ENCODE data around the gene SORCS2.

The SORCS2 gene

DNA sequence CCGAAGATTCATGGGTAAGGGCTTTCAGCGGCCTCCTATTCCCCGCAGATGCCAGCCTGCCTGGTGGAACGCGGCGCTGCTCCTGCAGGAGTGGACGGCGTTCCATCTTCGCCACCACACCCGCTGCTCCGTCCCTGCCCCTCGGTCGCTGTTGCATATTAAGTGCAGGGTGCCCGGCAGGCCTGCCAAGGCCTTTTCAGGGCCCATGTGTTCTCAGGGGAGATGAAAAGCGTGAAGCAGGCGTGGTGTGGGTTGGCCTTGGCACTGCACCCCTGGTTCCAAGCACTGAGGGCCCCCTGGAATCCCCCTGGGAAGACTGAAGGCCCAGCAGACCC is 52.0 kb downstream of the SORCS2 start:
- no peak for DNase-seq (ENCODE audit: low read depth in 2 of 2)

- no peak for DNase-seq (ENCODE audit: low read depth in 2 of 2)
Observed at GRCh38 chr4:7244751-7245320, 52.5 kb downstream of the SORCS2 start.

DNA sequence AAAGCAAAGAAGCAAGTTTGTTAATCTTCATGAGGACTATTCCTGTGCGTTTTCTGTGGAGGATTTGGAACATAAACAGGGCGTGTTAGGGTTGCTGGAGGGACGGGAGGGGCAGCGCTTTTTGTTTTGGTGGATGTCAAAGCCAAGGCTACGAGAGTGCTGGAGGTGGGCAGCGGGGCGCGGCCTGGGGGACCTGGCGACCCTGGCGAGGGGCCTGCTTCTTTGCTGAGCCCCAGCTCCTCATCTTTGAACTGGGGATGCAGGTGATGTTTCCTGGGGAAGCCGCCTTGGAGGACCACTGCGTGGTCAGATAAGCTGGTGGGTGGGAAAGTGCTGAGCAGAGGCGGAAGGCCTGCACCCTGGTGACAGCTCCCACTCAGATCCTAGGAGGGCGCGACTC is 55.2 kb downstream of the SORCS2 start:
- no peak for DNase-seq (ENCODE audit: low read depth in 2 of 2)

DNA sequence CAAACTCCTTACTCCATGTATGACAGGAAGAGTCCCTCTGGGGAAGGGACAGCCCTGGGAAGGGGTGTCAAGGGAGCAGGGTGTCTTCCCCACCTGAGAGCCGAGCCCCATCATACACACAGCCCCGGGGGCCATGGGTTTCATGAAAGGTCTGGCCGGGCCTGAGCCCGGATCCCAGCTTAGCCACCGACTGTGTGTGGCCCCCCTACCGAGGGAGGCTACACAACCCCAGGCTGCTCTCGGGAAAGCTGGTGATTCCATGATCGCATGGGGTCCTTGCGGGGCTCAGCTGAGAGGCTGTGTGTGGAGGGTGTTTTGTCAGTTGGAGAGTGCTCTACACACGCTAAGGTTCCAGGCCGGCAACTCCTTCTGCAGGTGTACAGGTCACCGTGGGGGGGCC is 55.6 kb downstream of the SORCS2 start:
- no peak for DNase-seq (ENCODE audit: low read depth in 2 of 2)

DNA sequence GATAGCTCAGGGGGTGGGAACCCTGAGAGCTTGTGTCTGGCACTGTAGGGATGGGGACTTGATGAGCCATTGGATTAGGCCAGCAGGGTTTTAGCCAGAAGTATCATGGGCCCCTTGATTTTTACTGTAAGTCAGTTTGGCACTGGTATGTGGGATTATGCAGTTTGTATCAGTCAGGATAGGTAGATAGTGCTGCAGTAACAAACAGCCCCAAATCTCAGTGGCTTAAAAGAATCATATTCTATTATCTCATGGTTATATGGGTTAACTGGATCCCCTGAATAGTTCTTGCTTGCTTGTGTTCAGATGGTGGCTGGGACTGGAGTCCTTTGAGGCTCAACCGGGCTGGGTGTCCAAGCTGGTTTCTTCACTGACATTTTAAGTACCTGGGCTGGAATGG is 56.5 kb downstream of the SORCS2 start:
- DNase-seq (ENCODE audit: low read depth in 2 of 2): no peak

- DNase-seq (ENCODE audit: low read depth in 2 of 2): no peak
Observed at GRCh38 chr4:7251321-7251720, 59.0 kb downstream of the SORCS2 start.

DNA sequence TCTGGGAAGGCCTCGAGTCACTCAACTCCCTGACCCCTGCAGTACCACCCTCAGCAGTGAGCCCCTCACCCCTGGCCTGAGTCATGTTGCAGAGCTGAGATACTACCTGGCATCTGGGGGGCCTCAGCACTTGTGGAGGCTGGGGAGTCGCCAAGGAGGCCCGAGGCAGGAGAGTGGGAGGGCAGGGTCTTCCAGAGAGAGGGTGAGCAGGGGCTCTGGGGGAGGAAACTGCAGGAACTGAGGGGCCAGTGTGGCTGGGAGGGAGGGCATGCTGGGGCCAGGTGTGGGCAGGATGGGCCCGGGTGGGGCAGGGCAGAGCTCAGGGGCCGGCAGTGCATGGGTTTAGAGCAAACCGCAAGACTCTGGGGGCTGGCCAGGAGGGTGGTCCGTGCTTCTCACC is 59.7 kb downstream of the SORCS2 start:
- no peak for DNase-seq (ENCODE audit: low read depth in 2 of 2)

GRCh38 chr4:7252510-7253340 is 60.4 kb downstream of the SORCS2 start:
- DNase-seq (ENCODE audit: low read depth in 2 of 2): no peak

DNA sequence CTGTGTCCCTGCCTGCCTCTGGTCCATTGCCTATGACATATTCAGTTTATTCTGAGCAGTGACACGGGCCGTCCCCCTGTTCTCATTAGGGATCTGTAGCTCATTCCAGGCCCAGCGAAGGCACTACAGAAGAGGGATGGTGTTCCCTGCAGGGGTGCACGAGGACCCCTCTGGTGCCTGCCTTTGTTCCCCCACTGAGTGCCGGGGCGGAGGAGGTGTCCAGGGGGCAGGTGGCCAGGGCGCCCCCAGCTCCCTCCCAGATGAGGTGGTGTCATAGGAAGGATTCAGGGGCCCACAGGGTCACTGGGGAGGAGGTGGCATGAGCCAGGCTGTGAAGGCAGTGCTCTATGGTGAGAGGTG is 61.0 kb downstream of the SORCS2 start:
- no peak for DNase-seq (ENCODE audit: low read depth in 2 of 2)

DNA sequence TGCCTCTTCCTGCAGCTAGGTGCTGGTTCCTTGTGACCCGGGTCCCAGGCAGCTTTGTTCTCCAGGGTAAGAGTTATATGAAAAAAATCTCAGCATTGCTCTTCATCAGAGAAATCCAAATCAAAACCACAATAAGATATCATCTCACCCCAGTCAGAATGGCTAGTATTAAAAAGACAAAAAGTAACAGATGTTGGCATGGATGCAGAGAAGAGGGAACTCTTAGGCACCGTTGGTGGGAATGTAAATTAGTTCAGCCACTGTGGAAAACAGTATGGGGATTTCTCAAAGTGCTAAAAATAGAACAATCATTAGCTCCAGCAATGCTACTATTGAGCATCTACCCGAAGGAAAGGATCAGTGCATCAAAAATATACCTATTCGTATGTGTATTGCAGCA is 61.5 kb downstream of the SORCS2 start:
- DNase-seq (ENCODE audit: low read depth in 2 of 2): no peak

DNA sequence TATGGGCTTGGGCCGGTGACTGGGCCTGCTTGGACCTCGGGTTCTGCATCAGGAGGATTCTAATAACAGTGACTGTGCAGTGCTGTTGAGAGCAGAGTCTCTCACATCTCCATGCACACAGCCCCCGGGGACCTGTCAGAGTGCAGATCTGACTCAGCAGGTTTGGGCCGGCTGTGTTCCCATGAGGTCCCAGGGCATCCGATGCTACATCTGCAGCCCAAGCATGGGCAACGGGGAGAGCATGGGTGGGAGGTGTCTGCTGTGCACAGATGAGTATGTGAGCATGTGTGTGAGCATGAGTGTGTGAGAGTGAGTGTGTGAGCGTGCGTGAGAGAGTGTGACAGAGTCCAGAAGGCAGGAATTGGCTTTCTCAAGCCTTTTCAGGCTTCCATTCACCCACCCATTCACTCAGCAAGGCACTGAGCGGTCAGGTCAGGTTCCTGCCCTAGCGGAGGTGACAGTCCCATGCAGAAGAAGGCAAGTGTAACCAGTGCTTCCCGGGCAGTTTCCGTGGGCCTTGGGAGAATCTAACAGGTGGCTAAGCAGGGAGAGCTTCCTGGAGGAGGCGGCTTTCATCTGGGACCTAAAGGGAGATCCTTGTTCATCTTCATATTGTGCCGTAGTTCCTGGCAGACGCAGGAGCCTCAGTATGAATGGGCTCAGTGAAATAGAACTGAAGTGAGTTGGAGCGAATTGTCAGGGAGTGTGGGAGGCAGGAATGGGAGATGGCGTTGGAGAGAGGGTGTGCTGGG is 62.6 kb downstream of the SORCS2 start:
- no peak for DNase-seq (ENCODE audit: low read depth in 2 of 2)

GRCh38 chr4:7255488-7255881 is 63.1 kb downstream of the SORCS2 start:
- DNase-seq (ENCODE audit: low read depth in 2 of 2): no peak

DNA sequence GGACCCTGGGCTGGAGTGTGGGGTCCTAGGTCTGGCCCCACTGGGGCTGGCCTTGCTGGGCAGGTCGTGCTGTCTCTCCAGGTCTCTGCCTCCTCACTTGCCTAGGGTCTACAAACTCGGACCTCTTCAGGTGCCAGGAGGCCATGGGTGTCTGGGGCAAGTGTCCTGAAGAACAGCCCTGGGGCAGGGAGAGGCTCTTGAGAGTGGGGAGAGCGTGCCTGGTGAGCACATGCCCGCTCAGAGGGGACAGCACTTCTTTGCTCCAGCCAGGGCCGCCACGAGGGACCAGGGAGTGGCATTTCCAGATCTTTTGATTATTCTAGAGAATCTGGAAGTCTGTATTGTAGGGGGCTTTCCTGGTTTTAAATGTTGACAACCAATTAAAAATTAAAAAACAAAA is 63.7 kb downstream of the SORCS2 start:
- DNase-seq (ENCODE audit: low read depth in 2 of 2): no peak

GRCh38 chr4:7256984-7257810 is 64.9 kb downstream of the SORCS2 start:
- DNase-seq (ENCODE audit: low read depth in 2 of 2): no peak

GRCh38 chr4:7259039-7259438 is 66.7 kb downstream of the SORCS2 start:
- DNase-seq (ENCODE audit: low read depth in 2 of 2): no peak

- DNase-seq (ENCODE audit: low read depth in 2 of 2): no peak
Observed at GRCh38 chr4:7260569-7260968, 68.2 kb downstream of the SORCS2 start.

GRCh38 chr4:7261087-7261486 is 68.7 kb downstream of the SORCS2 start:
- no peak for DNase-seq (ENCODE audit: low read depth in 2 of 2)

DNA sequence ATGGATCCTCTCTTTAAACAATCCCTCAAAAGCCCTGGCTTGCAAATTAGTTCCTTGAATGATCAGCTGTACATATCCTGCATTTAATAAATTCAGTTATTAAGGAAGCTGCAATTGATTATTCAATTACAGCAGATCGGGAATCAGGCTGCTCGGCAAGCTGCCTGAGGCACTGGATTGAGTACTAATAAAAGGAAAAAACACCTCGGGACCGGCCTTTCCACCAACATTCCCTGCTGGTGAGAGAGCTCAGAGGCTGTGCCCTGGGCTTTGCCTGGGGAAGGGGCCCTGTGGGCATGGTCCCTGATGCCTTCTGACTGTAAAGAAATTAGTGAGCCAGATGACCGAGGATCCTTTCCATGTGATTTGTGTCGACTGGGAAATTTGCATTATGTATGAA is 69.2 kb downstream of the SORCS2 start:
- DNase-seq (ENCODE audit: low read depth in 2 of 2): no peak

GRCh38 chr4:7262134-7262533 is 69.8 kb downstream of the SORCS2 start:
- no peak for DNase-seq (ENCODE audit: low read depth in 2 of 2)

DNA sequence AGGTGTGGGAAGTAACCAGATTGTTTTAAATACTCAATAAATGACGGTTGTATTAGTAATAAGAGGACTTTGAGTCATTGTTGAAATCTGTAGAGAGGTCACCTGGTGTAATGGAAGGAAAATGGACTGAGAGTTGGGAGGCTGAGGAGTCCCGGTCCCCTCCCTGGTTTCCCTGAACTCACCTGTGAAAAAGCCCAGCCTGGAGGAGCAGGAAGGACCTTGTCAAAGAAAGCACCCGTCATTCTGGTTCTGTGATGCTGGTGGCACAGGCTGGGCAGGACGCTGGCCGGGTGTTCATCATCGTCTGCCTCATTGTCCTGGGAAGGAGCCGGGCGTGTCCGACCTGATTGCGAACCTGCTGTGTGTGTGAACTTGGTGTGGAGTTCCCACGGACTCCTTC is 70.8 kb downstream of the SORCS2 start:
- no peak for DNase-seq (ENCODE audit: low read depth in 2 of 2)

GRCh38 chr4:7264694-7265093 is 72.4 kb downstream of the SORCS2 start:
- no peak for DNase-seq (ENCODE audit: low read depth in 2 of 2)

GRCh38 chr4:7266525-7267292 is 74.4 kb downstream of the SORCS2 start:
- DNase-seq (ENCODE audit: low read depth in 2 of 2): no peak
